ENCODE results near the gene PVALEF.

Gene PVALEF

GRCh38 chr17:81183807-81184206 lies 18.5 kb downstream of the PVALEF start:
- DNase-seq (ENCODE audit: low read depth), result no peak

GRCh38 chr17:81184555-81184954 lies 19.2 kb downstream of the PVALEF start:
- DNase-seq (ENCODE audit: low read depth), result no peak

DNA sequence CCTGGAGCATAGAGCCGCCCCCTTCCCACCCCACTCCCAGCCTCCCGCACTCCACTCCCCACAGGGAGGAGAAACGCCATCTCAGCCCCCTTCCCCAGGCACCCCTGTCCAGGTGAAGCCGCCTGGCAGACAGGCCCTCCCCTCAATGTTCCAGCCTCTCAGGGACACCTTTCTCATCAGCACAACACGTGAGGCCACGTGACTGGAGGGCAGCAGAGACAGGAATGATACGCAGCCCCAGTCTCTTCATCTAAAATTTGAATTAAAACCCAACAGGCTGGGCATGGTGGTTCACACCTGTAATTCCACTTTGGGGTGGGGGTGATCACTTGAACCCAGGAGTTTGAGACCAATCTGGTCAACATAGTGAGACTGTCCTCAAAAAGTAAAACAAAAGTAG lies 20.9 kb downstream of the PVALEF start:
- DNase-seq (ENCODE audit: low read depth), result no peak

- DNase-seq (ENCODE audit: low read depth), result no peak
These were observed 21.8 kb downstream of the PVALEF start for GRCh38 chr17:81187120-81187519.

- DNase-seq (ENCODE audit: low read depth), result no peak
These were observed 22.5 kb downstream of the PVALEF start for GRCh38 chr17:81187586-81188490.

DNA sequence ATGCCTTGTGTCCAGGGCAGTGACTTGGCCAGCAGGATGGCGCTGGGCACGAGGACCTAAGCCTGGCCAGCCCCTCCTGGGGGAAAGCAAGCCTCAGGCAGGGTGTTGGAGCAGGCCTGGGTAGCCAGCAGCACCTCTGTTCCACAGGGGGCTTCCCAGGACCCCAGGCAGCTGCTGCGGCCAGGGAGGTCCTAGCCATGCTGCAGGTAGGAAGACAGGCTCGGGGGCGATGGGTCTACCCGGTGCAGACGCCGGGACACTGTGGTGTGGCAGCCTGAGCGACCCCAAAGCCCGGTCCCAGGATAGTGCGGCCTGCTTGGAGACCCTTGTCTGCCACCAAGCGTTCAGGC lies 23.2 kb downstream of the PVALEF start:
- no peak for DNase-seq (ENCODE audit: low read depth)

- DNase-seq (ENCODE audit: low read depth), result no peak
These were observed 23.7 kb downstream of the PVALEF start for GRCh38 chr17:81189016-81189415.

- peak; percentile 26 for DNase-seq (ENCODE audit: low read depth)
These were observed 24.6 kb downstream of the PVALEF start for GRCh38 chr17:81189670-81190530.

DNA sequence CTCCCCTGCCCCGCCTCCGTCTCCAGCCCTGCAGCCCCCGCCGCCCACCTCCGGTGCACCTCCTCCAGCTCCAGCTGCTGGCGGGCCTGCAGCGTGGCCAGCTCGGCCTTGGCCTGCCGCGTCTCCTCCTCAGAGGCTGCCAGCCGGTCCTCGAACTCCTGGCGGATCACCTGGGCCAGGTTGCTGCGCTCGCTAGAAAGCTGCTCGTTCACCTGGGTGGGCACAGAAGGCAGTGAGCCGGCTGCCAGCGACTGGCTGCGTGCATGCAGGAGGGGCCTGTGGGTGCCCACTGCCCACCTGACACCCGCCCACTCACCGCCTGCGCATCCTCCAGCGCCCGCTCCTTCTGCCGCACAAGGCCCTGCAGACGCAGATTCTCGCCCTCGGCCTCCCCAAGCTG lies 25.3 kb downstream of the PVALEF start:
- DNase-seq (ENCODE audit: low read depth), result no peak

- no peak for DNase-seq (ENCODE audit: low read depth)
These were observed 25.8 kb downstream of the PVALEF start for GRCh38 chr17:81191116-81191515.

DNA sequence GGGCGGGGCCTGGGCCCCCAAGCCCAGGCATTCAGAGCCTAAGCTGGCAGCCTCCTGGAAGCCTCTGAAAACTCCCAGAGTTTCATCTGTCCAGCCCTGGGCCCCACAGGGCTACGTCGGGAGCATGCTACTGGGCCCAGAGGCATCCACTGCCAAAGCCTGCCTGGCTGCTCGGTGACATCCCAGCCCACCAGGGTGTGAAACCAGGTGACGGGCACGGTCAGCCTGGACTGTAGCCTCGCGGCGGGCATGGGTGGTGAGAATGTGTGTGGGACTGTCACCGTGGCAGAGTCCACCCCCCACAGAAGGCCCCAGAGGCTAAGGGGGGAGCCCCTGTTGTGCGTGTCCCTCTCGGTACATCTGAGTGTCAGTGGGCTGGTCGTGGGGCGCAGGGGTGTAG lies 26.3 kb downstream of the PVALEF start:
- no peak for DNase-seq (ENCODE audit: low read depth)

- no peak for DNase-seq (ENCODE audit: low read depth)
These were observed 27.2 kb downstream of the PVALEF start for GRCh38 chr17:81192386-81193050.

- no peak for DNase-seq (ENCODE audit: low read depth)
These were observed 27.7 kb downstream of the PVALEF start for GRCh38 chr17:81193051-81193410.

- DNase-seq (ENCODE audit: low read depth), result no peak
These were observed 28.3 kb downstream of the PVALEF start for GRCh38 chr17:81193470-81194224.

DNA sequence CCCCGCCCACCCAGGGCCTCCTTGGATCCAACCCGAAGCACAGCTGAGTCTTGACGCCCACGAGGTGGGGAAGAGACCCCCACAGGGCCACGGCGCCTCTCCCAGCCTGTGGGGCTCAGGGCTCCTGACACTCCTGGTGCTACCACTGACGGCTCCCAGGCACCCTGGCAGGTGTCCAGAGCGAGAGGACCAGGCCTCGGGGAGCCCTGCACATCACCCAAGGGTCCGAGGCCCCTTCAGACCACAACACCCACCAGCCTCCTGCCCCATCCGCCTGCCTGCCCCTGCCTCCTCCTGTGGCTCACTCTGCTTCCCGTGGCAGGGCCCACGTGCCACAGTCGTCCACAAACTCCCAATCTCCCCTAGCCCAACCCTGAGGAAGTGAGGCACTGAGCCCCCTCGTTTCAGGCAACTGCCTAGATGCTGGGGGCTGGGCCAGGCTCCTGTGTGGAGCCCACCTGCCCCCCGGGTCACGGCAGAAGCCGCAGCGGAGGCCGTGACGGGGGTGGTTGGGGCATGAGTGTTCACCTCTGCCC lies 29.0 kb downstream of the PVALEF start:
- no peak for DNase-seq (ENCODE audit: low read depth)

- DNase-seq (ENCODE audit: low read depth), result no peak
These were observed 29.9 kb downstream of the PVALEF start for GRCh38 chr17:81194941-81195901.

DNA sequence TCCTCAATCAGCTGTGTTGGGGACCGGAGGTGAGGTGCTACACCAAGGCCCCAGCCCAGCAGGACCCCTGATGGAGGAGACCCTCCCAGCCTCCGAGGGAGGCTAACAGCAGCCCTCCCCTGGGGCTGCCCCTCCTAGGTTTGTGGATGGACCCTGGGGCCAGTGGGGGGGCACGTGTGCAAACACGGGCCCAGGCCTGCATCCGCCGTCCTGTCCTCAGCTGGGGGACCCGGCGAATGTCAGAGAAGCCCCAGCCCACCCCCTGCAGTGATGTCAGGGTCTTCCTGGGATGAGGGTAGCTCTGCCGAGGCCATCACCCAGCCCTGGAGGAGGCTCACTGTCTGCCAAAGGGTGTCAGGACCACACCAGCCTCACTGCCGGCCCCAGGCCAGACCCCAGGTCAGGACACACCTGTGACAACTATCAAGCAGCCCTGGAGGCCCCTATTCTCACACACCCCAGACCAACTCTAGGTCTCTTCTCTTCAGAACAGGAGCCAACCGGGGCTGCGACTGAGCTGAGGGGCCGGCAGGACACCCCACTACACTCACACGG lies 30.7 kb downstream of the PVALEF start:
- DNase-seq (ENCODE audit: low read depth), result no peak

DNA sequence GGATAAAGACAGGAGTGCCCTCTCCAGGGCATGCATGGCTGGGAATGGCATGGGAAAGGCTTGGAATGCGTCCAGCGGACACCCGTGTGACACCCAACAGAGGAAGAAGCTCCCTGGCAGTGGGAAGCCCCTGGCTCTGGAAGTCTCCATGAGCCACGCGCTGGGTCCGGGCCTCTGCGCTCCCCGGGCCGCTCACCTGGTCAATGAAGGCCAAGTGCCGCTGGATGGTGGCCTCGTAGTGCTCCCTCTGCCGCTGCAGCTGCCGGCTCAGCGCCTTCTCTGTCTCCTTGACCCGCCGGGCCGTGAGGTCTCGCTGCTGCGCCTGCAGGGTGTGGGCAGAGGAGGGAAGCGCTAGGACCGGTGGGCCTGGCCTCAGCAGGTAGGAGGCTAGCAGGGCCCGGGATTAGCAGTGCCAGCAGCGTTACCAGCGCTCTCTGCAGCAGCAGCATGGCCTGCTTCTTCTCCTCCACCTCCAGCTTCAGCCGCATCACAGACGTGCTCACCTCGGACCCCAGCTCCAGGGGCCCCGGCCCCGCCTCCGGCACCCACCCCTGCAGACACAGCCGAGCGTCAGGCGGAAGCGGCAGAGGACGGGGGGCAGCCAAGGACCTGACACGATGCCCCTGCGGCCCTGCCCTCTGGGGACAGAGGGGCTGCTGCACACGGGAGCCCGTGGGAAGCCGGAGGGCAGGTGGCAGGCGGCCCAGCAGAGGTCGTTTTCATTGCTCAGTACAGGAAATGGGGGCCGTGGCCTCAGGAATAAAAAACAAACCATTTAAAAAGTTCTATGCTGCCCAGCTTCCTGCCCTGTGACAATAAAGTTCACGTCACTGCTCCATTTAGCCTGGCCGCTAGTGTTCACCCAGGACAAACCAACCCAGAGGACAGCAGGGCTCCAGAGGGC lies 31.4 kb downstream of the PVALEF start:
- DNase-seq (ENCODE audit: low read depth), result no peak

DNA sequence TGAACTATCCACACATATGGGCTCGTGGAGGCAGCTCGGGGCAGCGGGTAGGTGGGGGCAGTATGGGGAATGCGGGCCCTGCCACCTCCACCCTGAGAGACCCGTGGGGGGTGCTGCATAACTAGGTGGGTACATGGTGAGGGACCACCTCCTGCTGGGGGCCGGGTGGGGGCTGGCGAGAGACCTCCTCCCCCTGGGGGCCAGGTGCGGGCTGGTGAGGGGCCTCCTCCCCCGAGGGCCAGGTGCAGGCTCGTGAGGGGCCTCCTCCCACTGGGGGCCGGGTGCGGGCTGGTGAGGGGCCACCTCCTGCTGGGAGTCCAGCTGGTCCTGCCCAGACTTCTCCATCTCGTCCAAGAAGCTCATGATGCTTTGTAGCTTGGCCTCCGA lies 32.1 kb downstream of the PVALEF start:
- DNase-seq (ENCODE audit: low read depth), result no peak
